Stimulated activated CD4-positive, alpha-beta T cell treated with anti-CD3 and anti-CD28 coated beads, TNF-alpha, amount 100 ng/mL, for 1 hour (primary cell): ENCODE data around the gene TMPRSS15.
"Not testable (repeated sequence)": the region's sequence is repeated elsewhere in the genome, so short reads cannot be mapped to it uniquely, and the experiment has no call there.

Experiments
- DNase-seq, 3 donors: peaks; one replicate each; pipeline ENCODE4 v3.0.0-alpha.2; 2020; ENCODE audit warnings: low read depth in 3 of 3, low spot score in 1 of 3

The TMPRSS15 gene

GRCh38 chr21:18403735-18404450, at the start of gene TMPRSS15:
TMPRSS15 (minus strand) TSS chr21:18403785; CDS start chr21:18403622, 163 bp downstream.
- DNase-seq, result no peak

- no peak for DNase-seq
Observed at GRCh38 chr21:18451670-18452069, 48.1 kb upstream of the TMPRSS15 start.

- DNase-seq, result no peak
Observed at GRCh38 chr21:18449605-18450550, 46.3 kb upstream of the TMPRSS15 start.

- DNase-seq, result no peak
Observed at GRCh38 chr21:18443701-18444100, 40.1 kb upstream of the TMPRSS15 start.

- DNase-seq, result no peak
Observed at GRCh38 chr21:18443085-18443484, 39.5 kb upstream of the TMPRSS15 start.

- DNase-seq, result no peak
Observed at GRCh38 chr21:18430341-18430740, 26.8 kb upstream of the TMPRSS15 start.

GRCh38 chr21:18424276-18424675, 20.7 kb upstream of the TMPRSS15 start:
- DNase-seq, result no peak

GRCh38 chr21:18417141-18417790, 13.7 kb upstream of the TMPRSS15 start:
- DNase-seq, result no peak

GRCh38 chr21:18411565-18411964, 8.0 kb upstream of the TMPRSS15 start:
- no peak for DNase-seq

- DNase-seq, result no peak
Observed at GRCh38 chr21:18409579-18409978, 6.0 kb upstream of the TMPRSS15 start.

- no peak for DNase-seq
Observed at GRCh38 chr21:18398843-18399242, 4.7 kb downstream of the TMPRSS15 start.

- DNase-seq, result no peak
Observed at GRCh38 chr21:18387994-18388393, 15.6 kb downstream of the TMPRSS15 start.

- no peak for DNase-seq
Observed at GRCh38 chr21:18384771-18385170, 18.8 kb downstream of the TMPRSS15 start.

GRCh38 chr21:18382934-18383619, 20.5 kb downstream of the TMPRSS15 start:
- DNase-seq, result not testable (repeated sequence)

GRCh38 chr21:18382141-18382540, 21.4 kb downstream of the TMPRSS15 start:
- no peak for DNase-seq

GRCh38 chr21:18373606-18374005, 30.0 kb downstream of the TMPRSS15 start:
- no peak for DNase-seq

GRCh38 chr21:18370301-18370700, 33.3 kb downstream of the TMPRSS15 start:
- no peak for DNase-seq

GRCh38 chr21:18369115-18369514, 34.5 kb downstream of the TMPRSS15 start:
- DNase-seq, result no peak

GRCh38 chr21:18368205-18368604, 35.4 kb downstream of the TMPRSS15 start:
- no peak for DNase-seq

- no peak for DNase-seq
Observed at GRCh38 chr21:18356801-18357200, 46.8 kb downstream of the TMPRSS15 start.

- no peak for DNase-seq
Observed at GRCh38 chr21:18354947-18355346, 48.6 kb downstream of the TMPRSS15 start.
